Ishikawa (cell line): Measurements from ENCODE around the gene SMYD3.

Source experiments
- CEBPB ChIP-seq: IDR thresholded peaks from 2 replicates; pipeline ENCODE4 v1.6.1; 2012
- CREB1 ChIP-seq: IDR thresholded peaks from 2 replicates; pipeline ENCODE4 v1.6.1; 2012; ENCODE audit warnings: low read depth
- EGR1 ChIP-seq: IDR thresholded peaks from 2 replicates; pipeline ENCODE4 v1.6.1; 2012
- EP300 ChIP-seq: IDR thresholded peaks from 2 replicates; pipeline ENCODE4 v1.6.1; 2012; ENCODE audit warnings: borderline replicate concordance
- FOXM1 ChIP-seq: IDR thresholded peaks from 2 replicates; pipeline ENCODE4 v1.6.1; 2012; ENCODE audit warnings: low read depth, borderline replicate concordance
- NFIC ChIP-seq: IDR thresholded peaks from 2 replicates; pipeline ENCODE4 v1.6.1; 2012
- RAD21 ChIP-seq: IDR thresholded peaks from 2 replicates; pipeline ENCODE4 v1.6.1; 2012; ENCODE audit warnings: low read depth
- TAF1 ChIP-seq: IDR thresholded peaks from 2 replicates; pipeline ENCODE4 v1.6.1; 2012; ENCODE audit warnings: low read depth, mild to moderate bottlenecking
- TCF12 ChIP-seq: IDR thresholded peaks from 2 replicates; pipeline ENCODE4 v1.6.1; 2012; ENCODE audit warnings: low read depth
- TEAD4 ChIP-seq: IDR thresholded peaks from 2 replicates; pipeline ENCODE4 v1.6.1; 2012
- USF1 ChIP-seq: IDR thresholded peaks from 2 replicates; pipeline ENCODE4 v1.6.1; 2012
- YY1 ChIP-seq: IDR thresholded peaks from 2 replicates; pipeline ENCODE4 v1.6.1; 2012; ENCODE audit warnings: low read depth
- ZBTB7A ChIP-seq: IDR thresholded peaks from 2 replicates; pipeline ENCODE4 v1.6.1; 2012; ENCODE audit warnings: low read depth
- TF ChIP-seq, protein P1 (sequence below): IDR thresholded peaks from 2 replicates; pipeline ENCODE4 v1.6.1; 2012; ENCODE audit warnings: low read depth, mild to moderate bottlenecking
- TF ChIP-seq, protein P2 (sequence below): IDR thresholded peaks from 2 replicates; pipeline ENCODE4 v1.6.1; 2012

Gene SMYD3

DNA sequence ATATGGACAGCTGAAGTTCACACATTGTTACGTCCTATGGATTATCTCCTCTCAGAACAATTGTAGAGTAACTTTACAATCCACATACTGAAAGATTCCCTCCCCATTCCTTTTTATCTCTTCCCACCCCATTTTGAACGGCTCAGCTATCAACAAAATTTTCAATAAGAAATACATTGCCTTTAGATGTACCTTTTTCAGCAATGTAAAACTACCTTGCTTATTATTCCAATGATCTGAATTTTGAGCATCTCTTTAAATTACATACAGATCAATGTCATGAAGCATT, 503.7 kb downstream of the SMYD3 start:
- TF ChIP-seq ZBTB7A: no peak
- TF ChIP-seq TCF12: no peak
- no peak for TF ChIP-seq TEAD4
- TF ChIP-seq, protein P1, sequence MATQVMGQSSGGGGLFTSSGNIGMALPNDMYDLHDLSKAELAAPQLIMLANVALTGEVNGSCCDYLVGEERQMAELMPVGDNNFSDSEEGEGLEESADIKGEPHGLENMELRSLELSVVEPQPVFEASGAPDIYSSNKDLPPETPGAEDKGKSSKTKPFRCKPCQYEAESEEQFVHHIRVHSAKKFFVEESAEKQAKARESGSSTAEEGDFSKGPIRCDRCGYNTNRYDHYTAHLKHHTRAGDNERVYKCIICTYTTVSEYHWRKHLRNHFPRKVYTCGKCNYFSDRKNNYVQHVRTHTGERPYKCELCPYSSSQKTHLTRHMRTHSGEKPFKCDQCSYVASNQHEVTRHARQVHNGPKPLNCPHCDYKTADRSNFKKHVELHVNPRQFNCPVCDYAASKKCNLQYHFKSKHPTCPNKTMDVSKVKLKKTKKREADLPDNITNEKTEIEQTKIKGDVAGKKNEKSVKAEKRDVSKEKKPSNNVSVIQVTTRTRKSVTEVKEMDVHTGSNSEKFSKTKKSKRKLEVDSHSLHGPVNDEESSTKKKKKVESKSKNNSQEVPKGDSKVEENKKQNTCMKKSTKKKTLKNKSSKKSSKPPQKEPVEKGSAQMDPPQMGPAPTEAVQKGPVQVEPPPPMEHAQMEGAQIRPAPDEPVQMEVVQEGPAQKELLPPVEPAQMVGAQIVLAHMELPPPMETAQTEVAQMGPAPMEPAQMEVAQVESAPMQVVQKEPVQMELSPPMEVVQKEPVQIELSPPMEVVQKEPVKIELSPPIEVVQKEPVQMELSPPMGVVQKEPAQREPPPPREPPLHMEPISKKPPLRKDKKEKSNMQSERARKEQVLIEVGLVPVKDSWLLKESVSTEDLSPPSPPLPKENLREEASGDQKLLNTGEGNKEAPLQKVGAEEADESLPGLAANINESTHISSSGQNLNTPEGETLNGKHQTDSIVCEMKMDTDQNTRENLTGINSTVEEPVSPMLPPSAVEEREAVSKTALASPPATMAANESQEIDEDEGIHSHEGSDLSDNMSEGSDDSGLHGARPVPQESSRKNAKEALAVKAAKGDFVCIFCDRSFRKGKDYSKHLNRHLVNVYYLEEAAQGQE: no peak
- no peak for TF ChIP-seq USF1
- TF ChIP-seq YY1: no peak
- no peak for TF ChIP-seq FOXM1
- TF ChIP-seq EGR1: no peak
- no peak for TF ChIP-seq EP300
- no peak for TF ChIP-seq TAF1
- TF ChIP-seq NFIC: no peak
- TF ChIP-seq RAD21: no peak
- TF ChIP-seq CREB1: no peak
- TF ChIP-seq, protein P2, sequence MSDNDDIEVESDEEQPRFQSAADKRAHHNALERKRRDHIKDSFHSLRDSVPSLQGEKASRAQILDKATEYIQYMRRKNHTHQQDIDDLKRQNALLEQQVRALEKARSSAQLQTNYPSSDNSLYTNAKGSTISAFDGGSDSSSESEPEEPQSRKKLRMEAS: no peak
- no peak for TF ChIP-seq CEBPB

- TF ChIP-seq TAF1 (no peak), TEAD4 (no peak), RAD21 (peak; percentile 97), ZBTB7A (no peak)
These were observed 504.2 kb downstream of the SMYD3 start for GRCh38 chr1:246002725-246003441.

- no peak for TF ChIP-seq YY1
- TF ChIP-seq TCF12: no peak
- TF ChIP-seq NFIC: no peak
- TF ChIP-seq FOXM1: no peak
- TF ChIP-seq TEAD4: no peak
- TF ChIP-seq ZBTB7A: no peak
- no peak for TF ChIP-seq EGR1
These were observed 505.2 kb downstream of the SMYD3 start for GRCh38 chr1:246001837-246002230.

- no peak for TF ChIP-seq RAD21
- no peak for TF ChIP-seq TEAD4
- no peak for TF ChIP-seq TCF12
- TF ChIP-seq USF1: no peak
- no peak for TF ChIP-seq FOXM1
- TF ChIP-seq YY1: no peak
These were observed 505.8 kb downstream of the SMYD3 start for GRCh38 chr1:246001142-246001836.

- TF ChIP-seq CREB1 (no peak), FOXM1 (no peak), RAD21 (no peak), USF1 (no peak), TCF12 (no peak), TAF1 (no peak), CEBPB (no peak)
- TF ChIP-seq, protein P2: no peak
- TF ChIP-seq, protein P1: no peak
These were observed 506.5 kb downstream of the SMYD3 start for GRCh38 chr1:246000638-246001015.
